ENCODE results near the gene TRAF1. TPM values are rescaled to one million over a fixed set of nuclear protein-coding genes. Genes with fewer than 3 reads are reported as not detected.

TRAF1 gene
- total RNA-seq, 4 donors from 2014 or later = 1.2 to 14.3 (median 7.1) TPM

GRCh38 chr9:120919843-120920805, 6.5 kb downstream of the TRAF1 start:
- Histone ChIP-seq H3K4me3 (no peak overlapping the region), H3K27me3 (no peaks in the 10 kb centered on the region), H3K4me1 (peaks cover 8 to 78% (median 31%) of the 10 kb centered on the region in 3 donors), H3K9me3 (no peaks in the 10 kb centered on the region), H3K36me3 (no peaks in the 10 kb centered on the region), H3K27ac (peak overlapping the region; percentile 67 to 86 (median 80))
- ATAC-seq = peak; percentile 52
- TF ChIP-seq CTCF (IDR thresholded peaks at IDR 0.05) (no peak), POLR2AphosphoS5 (IDR thresholded peaks at IDR 0.05) (no peak), POLR2A (IDR thresholded peaks at IDR 0.05) (no peak), EP300 (IDR thresholded peaks at IDR 0.05) (no peak)
- WGBS, 2 donors (ENCODE audit: low coverage in 1 of 2) = 67 to 100% methylated on average over 1 to 4 of the region's 6 CpGs

- Histone ChIP-seq H3K4me3 (no peak overlapping the region), H3K27me3 (no peaks in the 10 kb centered on the region), H3K4me1 (peaks cover 8 to 87% (median 31%) of the 10 kb centered on the region in 3 donors), H3K9me3 (no peaks in the 10 kb centered on the region), H3K27ac (peak overlapping the region; percentile 67 to 86 (median 80)), H3K36me3 (no peaks in the 10 kb centered on the region)
- TF ChIP-seq EP300 (IDR thresholded peaks at IDR 0.05) (no peak), POLR2AphosphoS5 (IDR thresholded peaks at IDR 0.05) (peak; percentile 35)
- WGBS, 2 donors (ENCODE audit: low coverage in 1 of 2) = 32 to 45% methylated on average over 7 of the region's 20 CpGs
- peak; percentile 35 for ATAC-seq
Measured at GRCh38 chr9:120918931-120919842, 7.4 kb downstream of the TRAF1 start.

GRCh38 chr9:120917929-120918762, 8.4 kb downstream of the TRAF1 start:
- no peak for ATAC-seq
- H3K36me3 ChIP-seq = peaks cover 0 to 6% of the 10 kb centered on the region in 2 donors
- no peaks in the 10 kb centered on the region for H3K27me3 ChIP-seq
- peaks cover 8 to 85% (median 31%) of the 10 kb centered on the region in 3 donors for H3K4me1 ChIP-seq
- TF ChIP-seq POLR2AphosphoS5 (IDR thresholded peaks at IDR 0.05) = no peak
- no peak for TF ChIP-seq EP300 (IDR thresholded peaks at IDR 0.05)
- H3K9me3 ChIP-seq = no peaks in the 10 kb centered on the region
- H3K4me3 ChIP-seq = no peak overlapping the region
- WGBS, 2 donors (ENCODE audit: low coverage in 1 of 2) = 95% methylated on average over 4 of the region's 4 CpGs
- peak overlapping the region; percentile 67 to 86 (median 80) for H3K27ac ChIP-seq

- H3K27ac ChIP-seq = peak overlapping the region in 3 of 4 donors; percentile 66 to 71 (median 70)
- no peak for ATAC-seq
- H3K4me3 ChIP-seq = no peak overlapping the region
- no peak for TF ChIP-seq CTCF (IDR thresholded peaks at IDR 0.05)
- TF ChIP-seq POLR2A (IDR thresholded peaks at IDR 0.05) = no peak
- TF ChIP-seq EP300 (IDR thresholded peaks at IDR 0.05) = no peak
- TF ChIP-seq POLR2AphosphoS5 (IDR thresholded peaks at IDR 0.05) = no peak
- no peaks in the 10 kb centered on the region for H3K27me3 ChIP-seq
- H3K9me3 ChIP-seq = no peaks in the 10 kb centered on the region
- peaks cover 0 to 15% of the 10 kb centered on the region in 2 donors for H3K36me3 ChIP-seq
- WGBS, 2 donors (ENCODE audit: low coverage in 1 of 2) = 91 to 94% methylated on average over 3 to 8 of the region's 8 CpGs
- H3K4me1 ChIP-seq = peaks cover 8 to 76% (median 27%) of the 10 kb centered on the region in 3 donors
Measured at GRCh38 chr9:120916991-120917880, 9.4 kb downstream of the TRAF1 start.

GRCh38 chr9:120916588-120916987, 10.0 kb downstream of the TRAF1 start:
- peaks cover 8 to 70% (median 25%) of the 10 kb centered on the region in 3 donors for H3K4me1 ChIP-seq
- ATAC-seq = peak; percentile 79

More at GRCh38 chr9:120916588-120916987, 10.0 kb downstream of the TRAF1 start:
- WGBS, 2 donors (ENCODE audit: low coverage in 1 of 2) = 31 to 41% methylated on average over 3 of the region's 3 CpGs
- Histone ChIP-seq H3K36me3 (peaks cover 0 to 22% of the 10 kb centered on the region in 2 donors), H3K27me3 (no peaks in the 10 kb centered on the region), H3K4me3 (no peak overlapping the region), H3K9me3 (no peaks in the 10 kb centered on the region), H3K27ac (peak overlapping the region in 3 of 4 donors; percentile 66 to 71 (median 70))
- TF ChIP-seq EP300 (IDR thresholded peaks at IDR 0.05) (no peak), POLR2AphosphoS5 (IDR thresholded peaks at IDR 0.05) (peak; percentile 98), POLR2A (IDR thresholded peaks at IDR 0.05) (no peak), CTCF (IDR thresholded peaks at IDR 0.05) (peak in 2 of 4 experiments; percentile 23 to 39)
